IMR-90 (cell line): ENCODE data around the gene STX8. TPM values are rescaled to one million over a fixed set of nuclear protein-coding genes. Genes with fewer than 3 reads are reported as not detected.

ENCODE experiments used
- ATAC-seq: fragments of 200-7000 bp; cut with Tn5 transposase; 2 replicates; pipeline ENCODE4 v1.9.1; 2020; ENCODE audit warnings: low read depth, mild to moderate bottlenecking, moderate library complexity
- BruUV-seq: library from RNA; stranded (reverse); fragments of 400-500 nt; replicated peaks from 2 replicates; lab custom pipeline; 2021; lab: Mats Ljungman, UMichigan
- CTCF ChIA-PET: fragments of 300-600 bp; formaldehyde crosslinking; extraction: SDS; loops from one replicate; lab custom pipeline; 2021; ENCODE audit warnings: antibody characterized with exemption; lab: Yijun Ruan, JAX
- POLR2A ChIA-PET: fragments of 300-600 bp; sonication (Branson Sonifier 250); formaldehyde crosslinking; loops from one replicate; lab custom pipeline; 2022; ENCODE audit warnings: antibody characterized with exemption; ENCODE audit not compliant: unreplicated experiment; lab: Charles Lee
- DNase-seq: peaks from one replicate; pipeline ENCODE4 v3.0.0; 2013
- H2AFZ ChIP-seq: replicated peaks from 2 replicates; pipeline ENCODE3; 2013; ENCODE audit warnings: low read length, mild to moderate bottlenecking; ENCODE audit not compliant: poor library complexity
- H2AK5ac ChIP-seq: 2 replicates; pipeline ENCODE4 v1.6.1; 2013; ENCODE audit warnings: low read depth, low read length, inconsistent platforms
- H2AK9ac ChIP-seq: replicated peaks from 2 replicates; pipeline ENCODE3; 2013; ENCODE audit warnings: mild to moderate bottlenecking, low read depth, low read length, moderate library complexity; ENCODE audit not compliant: poor library complexity
- H2BK120ac ChIP-seq: 2 replicates; pipeline ENCODE4 v1.6.1; 2013; ENCODE audit warnings: low read depth, low read length, inconsistent platforms
- H2BK15ac ChIP-seq: 3 replicates; pipeline ENCODE4 v1.6.1; 2013; ENCODE audit warnings: low read depth, low read length, inconsistent platforms
- H2BK20ac ChIP-seq: 2 replicates; pipeline ENCODE4 v1.6.1; 2013; ENCODE audit warnings: low read depth, mild to moderate bottlenecking, inconsistent platforms, low read length, moderate library complexity
- H2BK5ac ChIP-seq: 2 replicates; pipeline ENCODE4 v1.6.1; 2013; ENCODE audit warnings: mild to moderate bottlenecking, low read depth, low read length, inconsistent platforms; ENCODE audit not compliant: poor library complexity, severe bottlenecking
- H3K14ac ChIP-seq: replicated peaks from 2 replicates; pipeline ENCODE4 v1.6.1; 2013; ENCODE audit warnings: low read depth, low read length, inconsistent platforms
- H3K18ac ChIP-seq: 2 replicates; pipeline ENCODE4 v1.6.1; 2013; ENCODE audit warnings: low read depth, low read length, control low read depth
- H3K23ac ChIP-seq: 2 replicates; pipeline ENCODE4 v1.6.1; 2013; ENCODE audit warnings: low read depth, low read length, inconsistent platforms
- H3K27ac ChIP-seq: 2 replicates; pipeline ENCODE4 v1.5.1; 2013; ENCODE audit warnings: mild to moderate bottlenecking, control low read depth, low read length; ENCODE audit not compliant: insufficient read depth
- H3K27me3 ChIP-seq: 2 replicates; pipeline ENCODE4 v1.6.1; 2013; ENCODE audit warnings: low read length; ENCODE audit not compliant: control insufficient read depth, insufficient read depth
- H3K36me3 ChIP-seq: 2 replicates; pipeline ENCODE4 v1.6.1; 2013; ENCODE audit warnings: low read length, mixed read lengths; ENCODE audit not compliant: control insufficient read depth, insufficient read depth
- H3K4ac ChIP-seq: 2 replicates; pipeline ENCODE4 v1.6.1; 2013; ENCODE audit warnings: low read depth, low read length, inconsistent platforms
- H3K4me1 ChIP-seq: 2 replicates; pipeline ENCODE4 v1.6.1; 2013; ENCODE audit warnings: low read length, mixed read lengths; ENCODE audit not compliant: control insufficient read depth, insufficient read depth
- H3K4me2 ChIP-seq: 2 replicates; pipeline ENCODE4 v1.6.1; 2013; ENCODE audit warnings: low read depth, mild to moderate bottlenecking, control low read depth, low read length, moderate library complexity
- H3K4me3 ChIP-seq: 2 replicates; pipeline ENCODE4 v1.5.1; 2013; ENCODE audit warnings: low read depth, mild to moderate bottlenecking, control low read depth, low read length, moderate library complexity; ENCODE audit not compliant: insufficient read depth
- H3K56ac ChIP-seq: 2 replicates; pipeline ENCODE4 v1.6.1; 2013; ENCODE audit warnings: low read length, inconsistent platforms; ENCODE audit not compliant: insufficient read depth; ENCODE audit errors: extremely low read depth
- H3K79me1 ChIP-seq, 2 experiments: 2 replicates each; pipeline ENCODE4 v1.6.1; 2013; ENCODE audit warnings: low read length in 2 of 2, inconsistent platforms in 1 of 2, low read depth in 1 of 2
- H3K9ac ChIP-seq: 2 replicates; pipeline ENCODE4 v1.6.1; 2013; ENCODE audit warnings: low read depth, low read length, control low read depth
- H3K9me1 ChIP-seq: 2 replicates; pipeline ENCODE4 v1.6.1; 2013; ENCODE audit warnings: low read length, inconsistent platforms; ENCODE audit not compliant: insufficient read depth
- H3K9me3 ChIP-seq: 2 replicates; pipeline ENCODE4 v1.6.1; 2013; ENCODE audit warnings: low read length; ENCODE audit not compliant: control insufficient read depth, insufficient read depth
- H4K20me1 ChIP-seq: 2 replicates; pipeline ENCODE4 v1.6.1; 2013; ENCODE audit warnings: low read length, inconsistent platforms; ENCODE audit not compliant: insufficient read depth
- H4K5ac ChIP-seq: 2 replicates; pipeline ENCODE4 v1.6.1; 2013; ENCODE audit warnings: mild to moderate bottlenecking, low read depth, low read length, control low read depth
- H4K8ac ChIP-seq, 2 experiments: 2 replicates each; pipeline ENCODE4 v1.6.1; 2013; ENCODE audit warnings: low read depth in 2 of 2, low read length in 2 of 2, control low read depth in 1 of 2, inconsistent platforms in 1 of 2
- H4K91ac ChIP-seq: 2 replicates; pipeline ENCODE4 v1.6.1; 2013; ENCODE audit warnings: low read depth, low read length, inconsistent platforms; ENCODE audit not compliant: insufficient read depth
- CEBPB ChIP-seq: IDR thresholded peaks from 2 replicates; pipeline ENCODE4 v1.6.1; 2012; ENCODE audit warnings: low read depth, low read length, improper control_type of control experiment
- CHD1 ChIP-seq: IDR thresholded peaks from 2 replicates; pipeline ENCODE4 v1.6.1; 2012; ENCODE audit warnings: low read depth, low read length, improper control_type of control experiment
- WGBS, 2 experiments: methylation state at CpG; one replicate each; pipeline versions ENCODE4 v1.1.5 to v1.1.7; 2013; ENCODE audit warnings: missing lambda C conversion rate in 2 of 2; ENCODE audit not compliant: insufficient read length in 1 of 2; ENCODE audit errors: extremely low coverage in 2 of 2; 5-methylcytosine and 5-hydroxymethylcytosine counted together
- dilution Hi-C: fragments of 300-500 bp; cut with HindIII; formaldehyde crosslinking; loops from one replicate; pipeline ENCODE4 v1.14.3; 2018; ENCODE audit warnings: low sequenced_read_pairs; ENCODE audit not compliant: unreplicated experiment
- in situ Hi-C: fragments of 300-500 bp; cut with MboI; formaldehyde crosslinking; loops from 3 replicates; pipeline ENCODE4 v1.14.3; 2019; ENCODE audit warnings: low sequenced_read_pairs, inconsistent platforms, mixed read lengths
- intact Hi-C: fragments of 100-400 bp; cut with micrococcal nuclease; formaldehyde crosslinking; loops from 2 replicates; pipeline ENCODE4 v1.10.0; 2022
- polyA plus RNA-seq, 3 experiments: library from polyadenylated mRNA; depleted of rRNA; stranded (reverse); fragments of >200 nt; gene quantifications; 2 replicates each; pipeline ENCODE4 v1.2.3, GENCODE V29; 2012; ENCODE audit warnings: low replicate concordance in 1 of 3
- total RNA-seq: library from RNA; depleted of rRNA; stranded (reverse); fragments of >200 nt; gene quantifications from 2 replicates; pipeline ENCODE4 v1.2.3, GENCODE V29; 2012
- TF ChIP-seq, protein P1 (sequence below): conservative IDR thresholded peaks from 2 replicates; pipeline ENCODE4 v1.5.1; 2012; ENCODE audit warnings: mild to moderate bottlenecking, low read depth, low read length, improper control_type of control experiment

The STX8 gene
- total and polyA plus RNA-seq, 2 of the 4 experiments (the other 2 are of a cell fraction) = 26.5 to 47.0 TPM

DNA sequence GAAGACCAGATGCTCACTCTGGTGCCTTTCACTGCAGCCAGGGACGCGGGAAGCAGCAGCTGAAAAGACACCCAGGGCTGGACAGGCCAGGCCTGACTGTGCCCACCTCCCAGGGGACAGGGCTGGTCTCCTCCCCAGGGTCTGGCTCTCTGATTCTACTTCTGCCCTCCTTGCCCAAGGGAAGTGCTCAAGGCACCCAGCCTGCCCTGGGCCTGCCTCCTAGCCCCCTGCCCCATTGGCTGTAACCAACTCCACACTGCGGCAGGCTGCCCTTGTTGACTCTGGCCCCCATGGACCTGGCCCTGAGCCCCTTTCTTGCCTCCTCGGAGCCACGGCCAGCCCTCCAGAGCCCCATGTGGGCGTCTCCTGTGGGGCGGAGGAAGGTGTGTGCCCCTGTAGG is 341.9 kb downstream of the STX8 start:
- Histone ChIP-seq H3K36me3 (no peaks in the 10 kb centered on the region), H3K4me1 (peaks cover 3% of the 10 kb centered on the region; the same call in 1 of the 2 replicates), H4K20me1 (no peaks in the 10 kb centered on the region), H3K23ac (no peak overlapping the region), H3K27ac (no peak overlapping the region), H4K8ac (no peak overlapping the region), H2BK5ac (no peak overlapping the region), H3K4me2 (no peak overlapping the region), H2AK5ac (no peak overlapping the region), H3K4ac (no peak overlapping the region), H2AFZ (no peak overlapping the region), H3K14ac (no peak overlapping the region), H2AK9ac (no peak overlapping the region), H2BK120ac (no peak overlapping the region), H2BK20ac (no peak overlapping the region), H3K9me1 (no peaks in the 10 kb centered on the region), H3K79me1 (no peaks in the 10 kb centered on the region), H2BK15ac (no peak overlapping the region), H3K18ac (no peak overlapping the region), H3K56ac (no peak overlapping the region), H3K4me3 (no peak overlapping the region), H3K9me3 (no peaks in the 10 kb centered on the region), H3K9ac (no peak overlapping the region), H4K5ac (no peak overlapping the region), H4K91ac (no peak overlapping the region), H3K27me3 (no peaks in the 10 kb centered on the region; the same call in 1 of the 2 replicates)
- TF ChIP-seq CHD1 (no peak), CEBPB (no peak)
- TF ChIP-seq, protein P1, sequence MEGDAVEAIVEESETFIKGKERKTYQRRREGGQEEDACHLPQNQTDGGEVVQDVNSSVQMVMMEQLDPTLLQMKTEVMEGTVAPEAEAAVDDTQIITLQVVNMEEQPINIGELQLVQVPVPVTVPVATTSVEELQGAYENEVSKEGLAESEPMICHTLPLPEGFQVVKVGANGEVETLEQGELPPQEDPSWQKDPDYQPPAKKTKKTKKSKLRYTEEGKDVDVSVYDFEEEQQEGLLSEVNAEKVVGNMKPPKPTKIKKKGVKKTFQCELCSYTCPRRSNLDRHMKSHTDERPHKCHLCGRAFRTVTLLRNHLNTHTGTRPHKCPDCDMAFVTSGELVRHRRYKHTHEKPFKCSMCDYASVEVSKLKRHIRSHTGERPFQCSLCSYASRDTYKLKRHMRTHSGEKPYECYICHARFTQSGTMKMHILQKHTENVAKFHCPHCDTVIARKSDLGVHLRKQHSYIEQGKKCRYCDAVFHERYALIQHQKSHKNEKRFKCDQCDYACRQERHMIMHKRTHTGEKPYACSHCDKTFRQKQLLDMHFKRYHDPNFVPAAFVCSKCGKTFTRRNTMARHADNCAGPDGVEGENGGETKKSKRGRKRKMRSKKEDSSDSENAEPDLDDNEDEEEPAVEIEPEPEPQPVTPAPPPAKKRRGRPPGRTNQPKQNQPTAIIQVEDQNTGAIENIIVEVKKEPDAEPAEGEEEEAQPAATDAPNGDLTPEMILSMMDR = no peak
- intact Hi-C loops (no loop called here), dilution Hi-C loops (no loop called here), in situ Hi-C loops (no loop called here)
- no TSS peak for BruUV-seq
- ChIA-PET POLR2A (no interaction called here), CTCF (no interaction called here)
- DNase-seq = no peak
- ATAC-seq = no peak
- WGBS, 2 experiments = no CpG with 5 or more reads among the region's 7 CpGs
